NB4 (cell line): ENCODE measurements around the gene HNRNPCL1.
"Not testable (repeated sequence)": the region's sequence is repeated elsewhere in the genome, so short reads cannot be mapped to it uniquely, and the experiment has no call there.

ENCODE experiments used
- CTCF ChIP-seq: IDR thresholded peaks from one replicate; pipeline ENCODE4 v1.5.1; 2012; ENCODE audit warnings: low read depth, low read length
- MYC ChIP-seq: IDR thresholded peaks from 2 replicates; pipeline ENCODE4 v1.6.1; 2011; ENCODE audit warnings: low read depth, low read length
- TF ChIP-seq, protein P1 (sequence below): IDR thresholded peaks from 2 replicates; pipeline ENCODE4 v1.6.1; 2011; ENCODE audit warnings: low read depth, low read length

- TF ChIP-seq CTCF, MYC: not testable (repeated sequence)
- TF ChIP-seq, protein P1, sequence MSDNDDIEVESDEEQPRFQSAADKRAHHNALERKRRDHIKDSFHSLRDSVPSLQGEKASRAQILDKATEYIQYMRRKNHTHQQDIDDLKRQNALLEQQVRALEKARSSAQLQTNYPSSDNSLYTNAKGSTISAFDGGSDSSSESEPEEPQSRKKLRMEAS = not testable (repeated sequence)
These were observed 17.2 kb downstream of the HNRNPCL1 start, which contains the start of gene PRAMEF11 for GRCh38 chr1:12831310-12831709.
